GM18870 (cell line): ENCODE data around the gene GRIA2.

Source experiments
- ATAC-seq: cut with Tn5 transposase; IDR thresholded peaks from one replicate; pipeline ENCODE4 v1.9.1; 2021; ENCODE audit warnings: moderate library complexity; ENCODE audit not compliant: unreplicated experiment

Gene GRIA2

GRCh38 chr4:157363360-157363759 is 142.8 kb downstream of the GRIA2 start:
- ATAC-seq: no peak

- no peak for ATAC-seq
These were observed 151.6 kb downstream of the GRIA2 start for GRCh38 chr4:157372154-157372553.

- no peak for ATAC-seq
These were observed 152.0 kb downstream of the GRIA2 start for GRCh38 chr4:157372567-157372966.

GRCh38 chr4:157389741-157390140 is 169.2 kb downstream of the GRIA2 start:
- ATAC-seq: no peak

GRCh38 chr4:157405070-157405469 is 184.5 kb downstream of the GRIA2 start:
- no peak for ATAC-seq
